HepG2 (cell line): Measurements from ENCODE around the gene ZNF575. TPM values are rescaled to one million over a fixed set of nuclear protein-coding genes. Genes with fewer than 3 reads are reported as not detected.

ENCODE experiments used
- ATAC-seq: fragments of 200-7000 bp; cut with Tn5 transposase; 3 replicates; pipeline ENCODE4 v1.9.1; 2020; ENCODE audit warnings: mild to moderate bottlenecking, moderate library complexity
- BruUV-seq: library from RNA; stranded (reverse); fragments of 400-500 nt; replicated peaks from 2 replicates; lab custom pipeline; 2021; lab: Mats Ljungman, UMichigan
- CTCF ChIA-PET: fragments of 300-600 bp; formaldehyde crosslinking; extraction: SDS; loops from one replicate; lab custom pipeline; 2021; ENCODE audit warnings: low total read pairs, inconsistent platforms, low intra/inter-chr PET ratio; lab: Yijun Ruan, JAX
- POLR2A ChIA-PET: fragments of 350-600 bp; sonication (Branson Sonifier 250); formaldehyde crosslinking; loops from one replicate; lab custom pipeline; 2020; ENCODE audit warnings: antibody characterized with exemption, inconsistent platforms; lab: Yijun Ruan, JAX
- DNase-seq: peaks from one replicate; pipeline ENCODE4 v3.0.0-alpha.2; 2015; ENCODE audit warnings: low spot score
- FAIRE-seq: peaks from 3 replicates; lab custom pipeline; 2011; peaks lifted over from hg19 to GRCh38; lab: Jason Lieb, UNC
- H2AFZ ChIP-seq: one replicate; pipeline ENCODE4 v1.6.1; 2011; ENCODE audit warnings: low read length, inconsistent platforms
- H3K27ac ChIP-seq: fragments of 300-600 bp; 3 replicates; pipeline ENCODE4 v1.8.0; 2011; ENCODE audit warnings: mixed run types, mild to moderate bottlenecking, mixed read lengths, low read length, inconsistent platforms; ENCODE audit not compliant: insufficient read depth; ENCODE audit errors: extremely low read length
- H3K27me3 ChIP-seq, 2 experiments: fragments of 200-600 bp in 1 of 2; 2 replicates in 1 of 2; 3 replicates in 1 of 2; pipeline versions ENCODE4 v1.6.0 to v1.8.0; 2011; ENCODE audit warnings: low read length in 2 of 2, mild to moderate bottlenecking in 2 of 2, moderate library complexity in 2 of 2, inconsistent platforms in 1 of 2; ENCODE audit not compliant: insufficient read depth in 2 of 2, control insufficient read depth in 1 of 2
- H3K36me3 ChIP-seq, 2 experiments: fragments of 200-600 bp in 1 of 2; replicated peaks in 1 of 2; 2 replicates in 1 of 2; 3 replicates in 1 of 2; pipeline versions ENCODE4 v1.5.1 to v1.8.0; 2011; ENCODE audit warnings: low read length in 2 of 2, inconsistent platforms in 1 of 2; ENCODE audit not compliant: insufficient read depth in 2 of 2, control insufficient read depth in 1 of 2
- H3K4me1 ChIP-seq: 2 replicates; pipeline ENCODE4 v1.5.1; 2012; ENCODE audit warnings: low read length, inconsistent platforms; ENCODE audit not compliant: insufficient read depth
- H3K4me2 ChIP-seq: 2 replicates; pipeline ENCODE4 v1.6.0; 2011; ENCODE audit warnings: low read depth, low read length, inconsistent platforms
- H3K4me3 ChIP-seq, 3 experiments: fragments of 200-600 bp in 1 of 3; sonication (generic), shearing (Covaris generic) in 1 of 3; replicated peaks in 1 of 3; 2 replicates each; pipeline ENCODE4 v1.5.1; 2011 to 2016; ENCODE audit warnings: low read length in 3 of 3, inconsistent platforms in 2 of 3, low read depth in 2 of 3, mild to moderate bottlenecking in 2 of 3, control low read depth in 1 of 3, mixed read lengths in 1 of 3; ENCODE audit not compliant: insufficient read depth in 1 of 3
- H3K79me2 ChIP-seq: one replicate; pipeline ENCODE4 v1.6.1; 2011; ENCODE audit warnings: low read length, inconsistent platforms; ENCODE audit not compliant: insufficient read depth
- H3K9ac ChIP-seq: 2 replicates; pipeline ENCODE4 v1.6.0; 2011; ENCODE audit warnings: mild to moderate bottlenecking, low read depth, low read length, inconsistent platforms; ENCODE audit not compliant: insufficient read depth
- H3K9me3 ChIP-seq: 2 replicates; pipeline ENCODE4 v1.5.1; 2012; ENCODE audit warnings: mild to moderate bottlenecking, low read length
- H4K20me1 ChIP-seq: 2 replicates; pipeline ENCODE4 v1.6.0; 2011; ENCODE audit warnings: inconsistent platforms, mild to moderate bottlenecking, low read length, moderate library complexity; ENCODE audit not compliant: insufficient read depth
- AKNA ChIP-seq: sonication (generic); formaldehyde crosslinking; IDR thresholded peaks from 2 replicates; pipeline ENCODE4 v1.4.0; 2020; ENCODE audit warnings: missing genetic modification reagents, borderline replicate concordance
- ARNTL ChIP-seq: sonication (generic); formaldehyde crosslinking; IDR thresholded peaks from 2 replicates; pipeline ENCODE4 v1.4.0; 2020; ENCODE audit warnings: mild to moderate bottlenecking, missing genetic modification reagents
- BHLHE40 ChIP-seq: IDR thresholded peaks from 2 replicates; pipeline ENCODE4 v1.6.1; 2011; ENCODE audit warnings: low read length, improper control_type of control experiment
- KMT2A ChIP-seq: sonication (generic); formaldehyde crosslinking; IDR thresholded peaks from 2 replicates; pipeline ENCODE4 v1.4.0; 2020; ENCODE audit warnings: missing genetic modification reagents
- SKI ChIP-seq: fragments of 450-650 bp; IDR thresholded peaks from one replicate; pipeline ENCODE4 v1.6.1; 2018; ENCODE audit warnings: mild to moderate bottlenecking; ENCODE audit not compliant: partially characterized antibody
- ZSCAN12 ChIP-seq: sonication (generic); formaldehyde crosslinking; IDR thresholded peaks from 2 replicates; pipeline ENCODE4 v1.9.0; 2021; ENCODE audit warnings: mild to moderate bottlenecking, missing genetic modification reagents
- WGBS: methylation state at CpG from one replicate; pipeline ENCODE4 v1.1.6; 2017; ENCODE audit warnings: low lambda C conversion rate; 5-methylcytosine and 5-hydroxymethylcytosine counted together
- in situ Hi-C: cut with HindIII; loops from 2 replicates; pipeline ENCODE4 v1.10.0; 2017; ENCODE audit warnings: low pct_unique_long_range_greater_than_20kb; ENCODE audit not compliant: extremely low pct_ligation_motif_present
- intact Hi-C: fragments of 100-400 bp; cut with micrococcal nuclease; formaldehyde crosslinking; loops from one replicate; pipeline ENCODE4 v1.10.0; 2022; ENCODE audit not compliant: unreplicated experiment
- polyA plus RNA-seq, 8 experiments: library from polyadenylated mRNA; depleted of rRNA in 3 of 8; stranded (reverse) in 7 of 8; unstranded in 1 of 8; fragments of >200 nt; fragmentation: Illumina TruSeq in 4 of 8; extraction: Trizol in 4 of 8; gene quantifications; 2 replicates each; pipeline versions ENCODE4 v1.2.1 to v1.2.3, GENCODE V29; 2011 to 2016; ENCODE audit warnings: low read depth in 4 of 8, missing spikeins in 1 of 8, mixed read lengths in 1 of 8; ENCODE audit not compliant: insufficient read depth in 1 of 8
- total RNA-seq, 5 experiments: library from RNA; depleted of rRNA; stranded (reverse); fragments of >200 nt; fragmentation: Illumina TruSeq; extraction: Trizol; gene quantifications; 2 replicates each; pipeline ENCODE4 v1.2.3, GENCODE V29; 2016; ENCODE audit warnings: low read depth in 1 of 5

ZNF575 gene
- total and polyA plus RNA-seq, 2 of the 13 experiments (the other 11 are each of a cell fraction or from before 2014, with no cell fraction given) = 0.17 to 0.27 TPM

DNA sequence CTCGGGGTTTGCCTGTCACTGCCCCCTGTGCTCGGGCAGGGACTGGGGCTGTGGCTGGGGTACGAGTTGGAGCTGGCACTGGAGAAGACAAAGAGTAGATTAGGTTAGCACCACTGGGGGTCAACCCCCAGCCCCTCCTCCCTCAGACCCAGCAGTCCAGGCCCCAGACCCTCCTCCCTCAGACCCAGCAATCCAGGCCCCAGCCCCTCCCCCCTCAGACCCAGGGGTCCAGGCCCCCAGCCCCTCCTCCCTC is 19.1 kb downstream of the ZNF575 start:
- TF ChIP-seq BHLHE40 (no peak), AKNA (CRISPR knock-in tag) (no peak), KMT2A (CRISPR knock-in tag) (no peak), SKI (no peak), ARNTL (no peak), ZSCAN12 (CRISPR knock-in tag) (no peak)
- no peak for ATAC-seq
- in situ Hi-C loops = no loop called here
- Histone ChIP-seq H3K9ac (no peak overlapping the region), H3K4me2 (no peak overlapping the region), H2AFZ (no peak overlapping the region), H3K27me3 (no peaks in the 10 kb centered on the region), H3K4me3 (no peak overlapping the region), H3K79me2 (no peaks in the 10 kb centered on the region), H3K9me3 (no peaks in the 10 kb centered on the region), H3K4me1 (no peaks in the 10 kb centered on the region), H3K36me3 (peaks cover 18 to 47% of the 10 kb centered on the region in 2 experiments; a peak in 4 of 5 replicates), H3K27ac (no peak overlapping the region), H4K20me1 (no peaks in the 10 kb centered on the region)
- no TSS peak for BruUV-seq
- intact Hi-C loops = no loop called here
- CTCF ChIA-PET = no interaction called here
- DNase-seq = no peak
- no CpG with 5 or more reads among the region's 3 CpGs for WGBS
- POLR2A ChIA-PET = no interaction called here
- FAIRE-seq = no peak
